GM18870 (cell line): ENCODE results near the gene STT3B.
"Not testable (repeated sequence)": the region's sequence is repeated elsewhere in the genome, so short reads cannot be mapped to it uniquely, and the experiment has no call there.

Experiments
- ATAC-seq: cut with Tn5 transposase; IDR thresholded peaks from one replicate; pipeline ENCODE4 v1.9.1; 2021; ENCODE audit warnings: moderate library complexity; ENCODE audit not compliant: unreplicated experiment

Gene STT3B

GRCh38 chr3:31590650-31591049, 57.9 kb downstream of the STT3B start:
- no peak for ATAC-seq

- ATAC-seq, result no peak
Observed at GRCh38 chr3:31592764-31593163, 60.0 kb downstream of the STT3B start.

- no peak for ATAC-seq
Observed at GRCh38 chr3:31596176-31596575, 63.5 kb downstream of the STT3B start.

GRCh38 chr3:31600431-31600830, 67.7 kb downstream of the STT3B start:
- no peak for ATAC-seq

GRCh38 chr3:31605333-31605732, 72.6 kb downstream of the STT3B start:
- not testable (repeated sequence) for ATAC-seq

GRCh38 chr3:31606453-31606852, 73.7 kb downstream of the STT3B start:
- no peak for ATAC-seq

GRCh38 chr3:31610700-31611275, 78.1 kb downstream of the STT3B start:
- no peak for ATAC-seq

GRCh38 chr3:31613177-31613576, 80.5 kb downstream of the STT3B start:
- ATAC-seq, result no peak

- no peak for ATAC-seq
Observed at GRCh38 chr3:31613654-31614053, 80.9 kb downstream of the STT3B start.

- no peak for ATAC-seq
Observed at GRCh38 chr3:31614162-31614921, 81.6 kb downstream of the STT3B start.

GRCh38 chr3:31615071-31615875, 82.5 kb downstream of the STT3B start:
- ATAC-seq, result no peak

- no peak for ATAC-seq
Observed at GRCh38 chr3:31616711-31617110, 84.0 kb downstream of the STT3B start.

- no peak for ATAC-seq
Observed at GRCh38 chr3:31620656-31621055, 87.9 kb downstream of the STT3B start.

GRCh38 chr3:31621314-31621713, 88.6 kb downstream of the STT3B start:
- ATAC-seq, result no peak

GRCh38 chr3:31622636-31623288, 90.0 kb downstream of the STT3B start:
- peak; percentile 66 for ATAC-seq

GRCh38 chr3:31624083-31624709, 91.5 kb downstream of the STT3B start:
- peak; percentile 52 for ATAC-seq

GRCh38 chr3:31625358-31625757, 92.6 kb downstream of the STT3B start:
- ATAC-seq, result no peak

GRCh38 chr3:31629054-31629453, 96.3 kb downstream of the STT3B start:
- ATAC-seq, result no peak

GRCh38 chr3:31634476-31634875, 101.8 kb downstream of the STT3B start:
- ATAC-seq, result no peak

GRCh38 chr3:31635545-31635944, 102.8 kb downstream of the STT3B start:
- no peak for ATAC-seq

- no peak for ATAC-seq
Observed at GRCh38 chr3:31636049-31636448, 103.3 kb downstream of the STT3B start.
